Measurements from ENCODE around the gene AGO3.

DNA sequence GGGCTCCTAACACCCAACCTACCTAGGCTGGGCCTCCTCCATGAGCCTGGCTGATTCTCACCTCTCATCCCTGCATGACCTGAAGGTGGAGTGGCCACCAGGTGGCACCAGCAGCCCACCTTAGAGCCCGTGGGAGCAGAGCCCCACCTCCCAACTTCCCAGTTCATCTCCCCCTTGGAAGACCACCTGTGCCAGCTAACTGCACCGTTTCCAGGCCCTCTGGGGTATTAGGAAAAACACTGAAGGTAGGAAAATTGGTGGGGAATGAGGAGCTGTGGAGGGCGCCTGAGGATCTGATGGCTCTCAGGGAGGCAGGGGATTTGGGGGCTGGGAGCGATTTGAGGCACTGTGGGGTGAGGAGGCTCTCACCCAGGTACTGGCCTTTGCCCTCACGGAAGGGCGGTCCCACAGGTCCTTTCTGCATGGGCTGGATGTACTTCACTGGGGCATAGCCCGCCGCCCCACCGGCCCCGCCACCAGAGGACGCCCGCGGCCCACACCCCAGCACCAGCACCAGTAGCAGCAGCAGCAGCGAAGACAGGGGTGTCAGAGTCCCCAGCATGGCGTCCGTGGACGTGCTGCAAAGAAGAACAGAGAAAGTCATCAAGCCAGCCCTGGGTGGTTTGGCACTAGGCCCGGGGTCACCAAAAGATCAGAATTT, 168.9 kb downstream of the AGO3 start:
- TF ChIP-seq, protein P1, sequence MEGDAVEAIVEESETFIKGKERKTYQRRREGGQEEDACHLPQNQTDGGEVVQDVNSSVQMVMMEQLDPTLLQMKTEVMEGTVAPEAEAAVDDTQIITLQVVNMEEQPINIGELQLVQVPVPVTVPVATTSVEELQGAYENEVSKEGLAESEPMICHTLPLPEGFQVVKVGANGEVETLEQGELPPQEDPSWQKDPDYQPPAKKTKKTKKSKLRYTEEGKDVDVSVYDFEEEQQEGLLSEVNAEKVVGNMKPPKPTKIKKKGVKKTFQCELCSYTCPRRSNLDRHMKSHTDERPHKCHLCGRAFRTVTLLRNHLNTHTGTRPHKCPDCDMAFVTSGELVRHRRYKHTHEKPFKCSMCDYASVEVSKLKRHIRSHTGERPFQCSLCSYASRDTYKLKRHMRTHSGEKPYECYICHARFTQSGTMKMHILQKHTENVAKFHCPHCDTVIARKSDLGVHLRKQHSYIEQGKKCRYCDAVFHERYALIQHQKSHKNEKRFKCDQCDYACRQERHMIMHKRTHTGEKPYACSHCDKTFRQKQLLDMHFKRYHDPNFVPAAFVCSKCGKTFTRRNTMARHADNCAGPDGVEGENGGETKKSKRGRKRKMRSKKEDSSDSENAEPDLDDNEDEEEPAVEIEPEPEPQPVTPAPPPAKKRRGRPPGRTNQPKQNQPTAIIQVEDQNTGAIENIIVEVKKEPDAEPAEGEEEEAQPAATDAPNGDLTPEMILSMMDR (IDR thresholded peaks at IDR 0.05), result peak; percentile 99
- TF ChIP-seq POLR2AphosphoS5 (IDR thresholded peaks at IDR 0.05; ENCODE audit: low read depth, low read length), result no peak
- TF ChIP-seq, protein P2, sequence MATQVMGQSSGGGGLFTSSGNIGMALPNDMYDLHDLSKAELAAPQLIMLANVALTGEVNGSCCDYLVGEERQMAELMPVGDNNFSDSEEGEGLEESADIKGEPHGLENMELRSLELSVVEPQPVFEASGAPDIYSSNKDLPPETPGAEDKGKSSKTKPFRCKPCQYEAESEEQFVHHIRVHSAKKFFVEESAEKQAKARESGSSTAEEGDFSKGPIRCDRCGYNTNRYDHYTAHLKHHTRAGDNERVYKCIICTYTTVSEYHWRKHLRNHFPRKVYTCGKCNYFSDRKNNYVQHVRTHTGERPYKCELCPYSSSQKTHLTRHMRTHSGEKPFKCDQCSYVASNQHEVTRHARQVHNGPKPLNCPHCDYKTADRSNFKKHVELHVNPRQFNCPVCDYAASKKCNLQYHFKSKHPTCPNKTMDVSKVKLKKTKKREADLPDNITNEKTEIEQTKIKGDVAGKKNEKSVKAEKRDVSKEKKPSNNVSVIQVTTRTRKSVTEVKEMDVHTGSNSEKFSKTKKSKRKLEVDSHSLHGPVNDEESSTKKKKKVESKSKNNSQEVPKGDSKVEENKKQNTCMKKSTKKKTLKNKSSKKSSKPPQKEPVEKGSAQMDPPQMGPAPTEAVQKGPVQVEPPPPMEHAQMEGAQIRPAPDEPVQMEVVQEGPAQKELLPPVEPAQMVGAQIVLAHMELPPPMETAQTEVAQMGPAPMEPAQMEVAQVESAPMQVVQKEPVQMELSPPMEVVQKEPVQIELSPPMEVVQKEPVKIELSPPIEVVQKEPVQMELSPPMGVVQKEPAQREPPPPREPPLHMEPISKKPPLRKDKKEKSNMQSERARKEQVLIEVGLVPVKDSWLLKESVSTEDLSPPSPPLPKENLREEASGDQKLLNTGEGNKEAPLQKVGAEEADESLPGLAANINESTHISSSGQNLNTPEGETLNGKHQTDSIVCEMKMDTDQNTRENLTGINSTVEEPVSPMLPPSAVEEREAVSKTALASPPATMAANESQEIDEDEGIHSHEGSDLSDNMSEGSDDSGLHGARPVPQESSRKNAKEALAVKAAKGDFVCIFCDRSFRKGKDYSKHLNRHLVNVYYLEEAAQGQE (IDR thresholded peaks at IDR 0.05; ENCODE audit: insufficient read depth in 1 of 2, low read depth in 2 of 2, low read length in 1 of 2), result no peak
- TF ChIP-seq TCF7L2 (IDR thresholded peaks at IDR 0.05; ENCODE audit: low read depth, low read length), result no peak
- no peak for TF ChIP-seq SIN3A (IDR thresholded peaks at IDR 0.05; ENCODE audit: borderline replicate concordance, insufficient read depth, low read depth, low read length)

Data from Panc1 (cell line).